GM12892 (cell line): Measurements from ENCODE around the gene FZR1. TPM values are rescaled to one million over a fixed set of nuclear protein-coding genes. Genes with fewer than 3 reads are reported as not detected.

Source experiments
- DNase-seq: peaks from one replicate; pipeline ENCODE4 v3.0.0; 2011; ENCODE audit not compliant: insufficient read length
- FAIRE-seq: peaks from 2 replicates; lab custom pipeline; 2011; peaks lifted over from hg19 to GRCh38; lab: Jason Lieb, UNC
- POLR2A ChIP-seq: IDR thresholded peaks from 2 replicates; pipeline ENCODE4 v1.6.1; 2011; ENCODE audit warnings: low read depth, low read length, control low read depth
- POLR2AphosphoS5 ChIP-seq: IDR thresholded peaks from 2 replicates; pipeline ENCODE4 v1.6.1; 2011; ENCODE audit warnings: low read depth, low read length, control low read depth
- TAF1 ChIP-seq: IDR thresholded peaks from 2 replicates; pipeline ENCODE4 v1.6.1; 2011; ENCODE audit warnings: low read depth, mild to moderate bottlenecking, control low read depth, low read length, borderline replicate concordance
- polyA plus RNA-seq: library from polyadenylated mRNA; unstranded; fragments of >200 nt; gene quantifications from one replicate; pipeline ENCODE4 v1.2.1, GENCODE V29; 2012; ENCODE audit warnings: missing spikeins, inconsistent platforms; ENCODE audit not compliant: missing spikeins

The FZR1 gene
- polyA plus RNA-seq: 16.5 TPM

GRCh38 chr19:3505598-3506383, at the start of gene FZR1:
Gene FZR1 (plus strand): TSS chr19:3506311. CDS start chr19:3522990, 16,679 bp downstream.
- TF ChIP-seq POLR2A (peak; percentile 62), TAF1 (no peak), POLR2AphosphoS5 (no peak)
- DNase-seq: peak; percentile 98
- peak; percentile 99 for FAIRE-seq

- no peak for DNase-seq
- no peak for TF ChIP-seq TAF1
- TF ChIP-seq POLR2AphosphoS5: no peak
- TF ChIP-seq POLR2A: no peak
- FAIRE-seq: no peak
These were observed 49.1 kb upstream of the FZR1 start for GRCh38 chr19:3456925-3457527.

DNA sequence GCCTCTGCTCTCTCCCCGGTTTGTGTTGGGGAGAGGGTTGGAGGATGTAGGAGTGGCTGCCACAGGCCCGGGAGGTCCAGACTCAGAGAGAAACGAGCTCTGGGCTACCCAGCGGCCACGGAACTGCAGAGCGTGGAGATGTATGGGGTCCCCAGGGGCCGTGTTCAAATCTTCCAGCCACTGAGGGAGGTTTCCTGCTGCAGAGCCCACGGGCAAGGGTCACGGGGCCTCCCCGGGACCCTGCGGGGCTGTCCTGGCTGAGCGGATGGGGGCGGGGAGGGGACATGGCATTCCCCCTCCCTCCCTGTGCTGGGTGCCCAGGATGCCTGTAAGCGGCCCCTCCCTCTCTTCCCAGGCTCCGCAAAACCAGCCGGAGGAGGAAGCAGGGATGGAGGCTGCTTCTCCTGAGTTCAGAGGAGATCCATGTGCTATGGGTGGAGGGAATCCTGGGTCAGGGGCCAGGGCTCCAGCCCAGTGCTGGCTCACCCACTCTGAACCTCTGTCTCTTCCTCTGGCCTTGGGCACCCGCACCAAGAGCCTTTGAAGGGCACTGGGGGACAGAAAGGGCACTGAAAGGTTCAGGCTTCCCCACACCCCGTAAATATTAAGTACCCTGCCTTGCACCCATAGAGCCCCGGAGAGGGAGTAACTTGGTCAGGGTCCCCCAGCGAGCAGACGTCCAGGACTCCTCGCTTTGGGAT, 48.4 kb upstream of the FZR1 start:
- no peak for TF ChIP-seq POLR2AphosphoS5
- TF ChIP-seq POLR2A: no peak
- no peak for TF ChIP-seq TAF1
- DNase-seq (no peak), FAIRE-seq (no peak)

GRCh38 chr19:3458229-3459088, 47.7 kb upstream of the FZR1 start:
- TF ChIP-seq TAF1 (no peak), POLR2A (no peak), POLR2AphosphoS5 (no peak)
- FAIRE-seq (no peak), DNase-seq (no peak)

GRCh38 chr19:3459089-3459881, 46.8 kb upstream of the FZR1 start:
- no peak for TF ChIP-seq POLR2A
- TF ChIP-seq POLR2AphosphoS5: no peak
- no peak for TF ChIP-seq TAF1
- DNase-seq (no peak), FAIRE-seq (no peak)

GRCh38 chr19:3459965-3460582, 46.0 kb upstream of the FZR1 start:
- TF ChIP-seq POLR2AphosphoS5 (no peak), TAF1 (no peak), POLR2A (no peak)
- DNase-seq: no peak
- FAIRE-seq: no peak

- no peak for FAIRE-seq
- TF ChIP-seq POLR2A (no peak), POLR2AphosphoS5 (no peak), TAF1 (no peak)
These were observed 43.0 kb upstream of the FZR1 start for GRCh38 chr19:3462991-3463713.

DNA sequence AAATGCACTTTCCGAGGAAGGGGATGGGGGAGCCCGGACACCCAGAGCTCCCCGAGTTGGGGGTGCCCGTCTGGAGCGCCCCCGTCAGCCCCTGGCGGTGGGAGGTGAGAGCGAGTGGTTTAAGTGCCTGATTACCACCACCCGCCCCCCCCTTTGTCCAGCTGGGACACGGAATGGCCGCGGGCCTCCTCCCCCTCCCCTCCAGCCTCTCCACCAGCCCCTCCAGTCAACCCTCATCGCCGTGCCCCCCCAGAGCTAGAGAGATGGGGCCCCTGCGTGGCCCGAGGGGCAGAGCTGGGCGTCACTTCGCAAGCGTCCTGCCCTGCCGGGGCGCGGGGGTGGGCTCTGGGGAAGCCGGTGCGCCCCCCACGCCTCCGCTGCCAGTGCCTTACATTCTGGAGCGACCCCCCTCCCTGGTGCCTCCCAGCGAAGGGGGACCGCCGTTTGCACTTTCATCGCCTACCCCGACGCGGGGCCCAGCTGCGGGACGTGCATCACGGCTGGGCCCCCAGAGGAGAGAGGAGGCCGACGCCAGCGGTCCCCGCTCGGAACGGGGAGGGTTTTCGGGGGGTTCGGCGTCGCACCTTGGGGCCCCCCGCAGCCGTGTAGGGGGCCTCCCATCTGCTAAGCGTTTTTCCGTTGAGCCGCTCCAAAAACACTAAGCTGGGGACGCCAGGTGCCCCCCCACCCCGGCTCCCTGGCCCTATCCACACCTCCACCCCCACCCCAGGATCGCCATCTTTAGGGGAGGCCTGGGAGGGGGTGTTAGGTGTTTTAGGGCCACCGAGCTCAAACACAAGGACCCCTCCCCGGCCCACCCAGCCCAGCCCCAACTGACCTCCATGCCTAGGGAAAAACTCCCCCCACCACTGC, 42.2 kb upstream of the FZR1 start:
- no peak for TF ChIP-seq TAF1
- no peak for TF ChIP-seq POLR2A
- no peak for TF ChIP-seq POLR2AphosphoS5
- DNase-seq: no peak
- FAIRE-seq: no peak

More at GRCh38 chr19:3462991-3463713, 43.0 kb upstream of the FZR1 start:
- no peak for DNase-seq
